Occipital lobe (tissue), 2 donors: Measurements from ENCODE around the gene SLC4A11. TPM values are rescaled to one million over a fixed set of nuclear protein-coding genes. Genes with fewer than 3 reads are reported as not detected.

Source experiments
- DNase-seq: peaks from one replicate; lab custom pipeline; 2025; lab: John Stamatoyannopoulos, UW
- total RNA-seq: library from RNA; depleted of rRNA; stranded (reverse); fragments of >200 nt; gene quantifications from one replicate; pipeline ENCODE4 v1.2.3, GENCODE V29; 2014

Gene SLC4A11
- not detected for total RNA-seq

- no peak for DNase-seq
These were observed at the start of gene SLC4A11 for GRCh38 chr20:3239026-3239866. Gene SLC4A11, minus strand, starts transcription at chr20:3239190. Its CDS starts 53 bp downstream, at chr20:3239137.

GRCh38 chr20:3283222-3283820 is 44.3 kb upstream of the SLC4A11 start:
- no peak for DNase-seq

- DNase-seq = no peak
These were observed 43.6 kb upstream of the SLC4A11 start for GRCh38 chr20:3282271-3283221.

GRCh38 chr20:3281437-3281836 is 42.4 kb upstream of the SLC4A11 start:
- DNase-seq = no peak

GRCh38 chr20:3279761-3280160 is 40.8 kb upstream of the SLC4A11 start:
- no peak for DNase-seq

GRCh38 chr20:3277686-3278465 is 38.9 kb upstream of the SLC4A11 start:
- DNase-seq = no peak

- no peak for DNase-seq
These were observed 37.7 kb upstream of the SLC4A11 start for GRCh38 chr20:3276680-3277015.

- no peak for DNase-seq
These were observed 37.1 kb upstream of the SLC4A11 start for GRCh38 chr20:3275966-3276679.

GRCh38 chr20:3275064-3275935 is 36.3 kb upstream of the SLC4A11 start:
- no peak for DNase-seq

GRCh38 chr20:3273371-3273770 is 34.4 kb upstream of the SLC4A11 start:
- no peak for DNase-seq

- no peak for DNase-seq
These were observed 31.1 kb upstream of the SLC4A11 start for GRCh38 chr20:3270051-3270450.

GRCh38 chr20:3262566-3262965 is 23.6 kb upstream of the SLC4A11 start:
- DNase-seq = no peak

GRCh38 chr20:3258429-3258828 is 19.4 kb upstream of the SLC4A11 start:
- DNase-seq = no peak

GRCh38 chr20:3255728-3256127 is 16.7 kb upstream of the SLC4A11 start:
- no peak for DNase-seq

GRCh38 chr20:3251806-3252205 is 12.8 kb upstream of the SLC4A11 start:
- DNase-seq = no peak

GRCh38 chr20:3250091-3250504 is 11.1 kb upstream of the SLC4A11 start:
- DNase-seq = no peak

GRCh38 chr20:3248993-3249347 is 10.0 kb upstream of the SLC4A11 start:
- DNase-seq = no peak

- DNase-seq = no peak
These were observed 9.4 kb upstream of the SLC4A11 start for GRCh38 chr20:3248167-3248992.

- DNase-seq = no peak
These were observed 8.6 kb upstream of the SLC4A11 start for GRCh38 chr20:3247638-3248037.
